Measurements from ENCODE around the gene TOP3B.

The TOP3B gene

GRCh38 chr22:21982338-21982965 is at the start of gene TOP3B:
TOP3B (minus strand) TSS chr22:21982787; CDS start chr22:21975709, 7,078 bp downstream.
- peak; percentile 52 to 65 for DNase-seq (ENCODE audit: low read depth in 2 of 2, low spot score in 1 of 2)

- DNase-seq (ENCODE audit: low read depth in 2 of 2, low spot score in 1 of 2), result no peak
Measured at GRCh38 chr22:22031183-22031945, 48.8 kb upstream of the TOP3B start.

- no peak for DNase-seq (ENCODE audit: low read depth in 2 of 2, low spot score in 1 of 2)
Measured at GRCh38 chr22:22030493-22031182, 48.1 kb upstream of the TOP3B start.

GRCh38 chr22:22027955-22028354 is 45.4 kb upstream of the TOP3B start:
- DNase-seq (ENCODE audit: low read depth in 2 of 2, low spot score in 1 of 2), result no peak

GRCh38 chr22:22026157-22026831 is 43.7 kb upstream of the TOP3B start:
- no peak for DNase-seq (ENCODE audit: low read depth in 2 of 2, low spot score in 1 of 2)

- no peak for DNase-seq (ENCODE audit: low read depth in 2 of 2, low spot score in 1 of 2)
Measured at GRCh38 chr22:22025320-22026156, 43.0 kb upstream of the TOP3B start.

GRCh38 chr22:22024440-22024839 is 41.9 kb upstream of the TOP3B start:
- DNase-seq (ENCODE audit: low read depth in 2 of 2, low spot score in 1 of 2), result no peak

- DNase-seq (ENCODE audit: low read depth in 2 of 2, low spot score in 1 of 2), result no peak
Measured at GRCh38 chr22:22023581-22024137, 41.1 kb upstream of the TOP3B start.

GRCh38 chr22:22022947-22023534 is 40.5 kb upstream of the TOP3B start:
- DNase-seq (ENCODE audit: low read depth in 2 of 2, low spot score in 1 of 2), result no peak

- DNase-seq (ENCODE audit: low read depth in 2 of 2, low spot score in 1 of 2), result no peak
Measured at GRCh38 chr22:22022255-22022840, 39.8 kb upstream of the TOP3B start.

- DNase-seq (ENCODE audit: low read depth in 2 of 2, low spot score in 1 of 2), result no peak
Measured at GRCh38 chr22:22021162-22021750, 38.7 kb upstream of the TOP3B start.

GRCh38 chr22:22020425-22020852 is 37.9 kb upstream of the TOP3B start:
- DNase-seq (ENCODE audit: low read depth in 2 of 2, low spot score in 1 of 2), result no peak

- no peak for DNase-seq (ENCODE audit: low read depth in 2 of 2, low spot score in 1 of 2)
Measured at GRCh38 chr22:22019659-22020424, 37.3 kb upstream of the TOP3B start.

- no peak for DNase-seq (ENCODE audit: low read depth in 2 of 2, low spot score in 1 of 2)
Measured at GRCh38 chr22:22018825-22019658, 36.5 kb upstream of the TOP3B start.

GRCh38 chr22:22015631-22016030 is 33.0 kb upstream of the TOP3B start:
- DNase-seq (ENCODE audit: low read depth in 2 of 2, low spot score in 1 of 2), result no peak

GRCh38 chr22:22014285-22014659 is 31.7 kb upstream of the TOP3B start:
- no peak for DNase-seq (ENCODE audit: low read depth in 2 of 2, low spot score in 1 of 2)

GRCh38 chr22:22013559-22014284 is 31.1 kb upstream of the TOP3B start:
- no peak for DNase-seq (ENCODE audit: low read depth in 2 of 2, low spot score in 1 of 2)

Measured in stimulated activated CD8-positive, alpha-beta memory T cell treated with anti-CD3 and anti-CD28 coated beads, Interleukin-4, amount 100 ng/mL, for 1 hour (primary cell).